ENCODE data around the gene RAB38. TPM values are rescaled to one million over a fixed set of nuclear protein-coding genes. Genes with fewer than 3 reads are reported as not detected.

The RAB38 gene
- total RNA-seq, 1 donor from 2014 or later: 192 TPM

DNA sequence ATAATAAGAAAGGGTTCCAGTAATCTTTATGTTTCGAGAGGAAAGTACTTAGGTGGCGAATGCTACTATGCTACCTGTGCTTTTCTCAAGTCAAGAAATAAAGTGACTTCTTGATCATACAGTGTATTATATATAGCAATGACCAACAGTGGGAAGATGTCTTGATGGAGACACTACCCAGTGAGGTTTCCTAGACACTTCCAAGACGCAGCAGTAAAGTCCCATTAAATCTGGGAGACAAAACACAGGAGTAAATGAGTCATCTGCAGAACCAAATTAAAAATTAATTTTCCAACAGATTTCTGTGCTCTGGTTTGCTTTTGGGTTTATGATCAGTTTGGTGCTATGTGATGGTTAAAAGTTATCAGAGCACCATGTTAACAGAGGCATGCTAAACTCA is 29.1 kb upstream of the RAB38 start:
- DNase-seq (ENCODE audit: low read depth) (no peak), FAIRE-seq (no peak)
- TF ChIP-seq, protein P1, sequence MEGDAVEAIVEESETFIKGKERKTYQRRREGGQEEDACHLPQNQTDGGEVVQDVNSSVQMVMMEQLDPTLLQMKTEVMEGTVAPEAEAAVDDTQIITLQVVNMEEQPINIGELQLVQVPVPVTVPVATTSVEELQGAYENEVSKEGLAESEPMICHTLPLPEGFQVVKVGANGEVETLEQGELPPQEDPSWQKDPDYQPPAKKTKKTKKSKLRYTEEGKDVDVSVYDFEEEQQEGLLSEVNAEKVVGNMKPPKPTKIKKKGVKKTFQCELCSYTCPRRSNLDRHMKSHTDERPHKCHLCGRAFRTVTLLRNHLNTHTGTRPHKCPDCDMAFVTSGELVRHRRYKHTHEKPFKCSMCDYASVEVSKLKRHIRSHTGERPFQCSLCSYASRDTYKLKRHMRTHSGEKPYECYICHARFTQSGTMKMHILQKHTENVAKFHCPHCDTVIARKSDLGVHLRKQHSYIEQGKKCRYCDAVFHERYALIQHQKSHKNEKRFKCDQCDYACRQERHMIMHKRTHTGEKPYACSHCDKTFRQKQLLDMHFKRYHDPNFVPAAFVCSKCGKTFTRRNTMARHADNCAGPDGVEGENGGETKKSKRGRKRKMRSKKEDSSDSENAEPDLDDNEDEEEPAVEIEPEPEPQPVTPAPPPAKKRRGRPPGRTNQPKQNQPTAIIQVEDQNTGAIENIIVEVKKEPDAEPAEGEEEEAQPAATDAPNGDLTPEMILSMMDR (IDR thresholded peaks at IDR 0.05; ENCODE audit: insufficient read depth, low read length, severe bottlenecking): no peak
- no peak overlapping the region for H3K4me3 ChIP-seq (ENCODE audit: low read depth, low read length)
- no peaks in the 10 kb centered on the region for H3K27me3 ChIP-seq (ENCODE audit: control insufficient read depth, insufficient read depth, low read length)
- H3K36me3 ChIP-seq (ENCODE audit: control insufficient read depth, insufficient read depth, low read length): no peaks in the 10 kb centered on the region

DNA sequence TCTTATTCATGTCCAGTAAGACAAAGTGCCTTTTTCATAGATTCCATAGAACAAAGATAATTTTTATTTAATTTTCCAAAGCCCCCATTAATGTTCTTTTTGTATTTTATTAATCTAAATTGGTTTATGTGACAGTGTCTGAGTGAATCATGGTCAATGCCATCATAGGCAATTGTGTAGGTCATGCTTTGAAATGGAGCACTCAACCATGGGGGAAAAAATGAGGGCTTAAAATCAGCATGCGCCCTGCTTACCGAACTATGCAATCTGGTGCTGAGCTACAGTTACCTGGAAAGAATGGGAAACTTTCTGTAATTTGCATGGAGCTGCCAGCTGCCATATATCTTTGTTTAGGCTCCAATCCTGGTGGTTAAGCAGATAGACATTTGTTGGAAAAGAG is 28.4 kb upstream of the RAB38 start:
- DNase-seq (ENCODE audit: low read depth): no peak
- no peak overlapping the region for H3K4me3 ChIP-seq (ENCODE audit: low read depth, low read length)
- no peak for FAIRE-seq
- H3K27me3 ChIP-seq (ENCODE audit: control insufficient read depth, insufficient read depth, low read length): no peaks in the 10 kb centered on the region
- H3K36me3 ChIP-seq (ENCODE audit: control insufficient read depth, insufficient read depth, low read length): no peaks in the 10 kb centered on the region
- TF ChIP-seq, protein P1 (IDR thresholded peaks at IDR 0.05; ENCODE audit: insufficient read depth, low read length, severe bottlenecking): no peak

DNA sequence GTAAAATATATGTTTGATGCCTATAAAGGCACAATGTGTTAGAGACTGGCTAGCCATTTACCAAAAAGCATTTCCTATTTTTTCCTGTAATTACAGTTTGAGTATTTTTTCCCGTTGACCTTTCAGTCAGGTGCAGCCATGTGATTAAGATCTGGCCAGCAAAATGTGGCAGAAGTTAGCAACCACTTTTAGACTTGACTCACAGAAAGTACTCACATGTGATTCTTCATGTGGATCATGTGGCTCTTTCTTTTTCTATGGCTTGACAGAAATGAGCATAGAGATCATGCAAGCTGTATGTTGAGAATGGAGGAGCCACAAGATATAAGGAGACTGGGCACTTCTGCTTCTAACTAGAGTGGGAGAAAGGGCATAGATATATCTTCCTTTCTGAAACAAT is 27.3 kb upstream of the RAB38 start:
- Histone ChIP-seq H3K27me3 (ENCODE audit: control insufficient read depth, insufficient read depth, low read length) (no peaks in the 10 kb centered on the region), H3K36me3 (ENCODE audit: control insufficient read depth, insufficient read depth, low read length) (no peaks in the 10 kb centered on the region), H3K4me3 (ENCODE audit: low read depth, low read length) (no peak overlapping the region)
- TF ChIP-seq, protein P1 (IDR thresholded peaks at IDR 0.05; ENCODE audit: insufficient read depth, low read length, severe bottlenecking): no peak
- FAIRE-seq (no peak), DNase-seq (ENCODE audit: low read depth) (no peak)

DNA sequence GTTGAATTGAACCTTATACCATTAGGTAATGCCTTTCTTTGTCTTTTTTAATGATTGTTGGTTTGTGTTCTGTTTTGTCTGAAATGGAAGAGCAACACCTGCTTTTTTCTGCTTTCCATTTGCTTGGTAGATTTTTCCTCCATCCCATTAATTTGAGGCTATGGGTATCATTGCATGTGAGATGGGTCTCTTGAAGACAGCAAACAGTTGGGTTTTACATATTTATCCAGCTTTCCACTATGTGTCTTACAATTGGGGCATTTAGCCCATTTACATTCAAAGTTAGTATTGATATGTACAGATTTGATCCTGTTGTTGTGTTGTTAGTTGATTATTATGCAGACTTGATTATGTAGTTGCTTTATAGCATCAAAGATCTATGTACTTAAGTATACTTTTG is 21.1 kb upstream of the RAB38 start:
- TF ChIP-seq, protein P1 (IDR thresholded peaks at IDR 0.05; ENCODE audit: insufficient read depth, low read length, severe bottlenecking): no peak
- Histone ChIP-seq H3K27me3 (ENCODE audit: control insufficient read depth, insufficient read depth, low read length) (no peaks in the 10 kb centered on the region), H3K36me3 (ENCODE audit: control insufficient read depth, insufficient read depth, low read length) (no peaks in the 10 kb centered on the region), H3K4me3 (ENCODE audit: low read depth, low read length) (no peak overlapping the region)
- no peak for FAIRE-seq
- DNase-seq (ENCODE audit: low read depth): no peak

DNA sequence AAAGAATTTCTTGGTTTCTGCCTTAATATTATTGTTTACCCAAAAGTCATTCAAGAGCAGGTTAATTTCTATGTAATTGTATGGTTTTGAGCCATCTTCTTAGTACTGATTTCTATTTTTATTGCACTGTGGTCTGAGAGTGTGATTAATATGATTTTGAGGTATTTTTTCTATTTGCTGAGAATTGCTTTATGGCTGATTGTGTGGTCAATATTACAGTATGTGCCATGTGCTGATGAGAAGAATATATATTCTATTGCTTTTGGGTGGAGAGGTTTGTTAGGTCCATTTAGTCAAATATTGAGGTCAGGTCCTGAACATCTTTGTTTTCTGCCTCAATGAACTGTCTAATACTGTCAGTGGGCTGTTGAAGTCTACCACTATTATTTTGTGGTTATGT is 20.7 kb upstream of the RAB38 start:
- no peaks in the 10 kb centered on the region for H3K36me3 ChIP-seq (ENCODE audit: control insufficient read depth, insufficient read depth, low read length)
- no peak for FAIRE-seq
- TF ChIP-seq, protein P1 (IDR thresholded peaks at IDR 0.05; ENCODE audit: insufficient read depth, low read length, severe bottlenecking): no peak
- no peaks in the 10 kb centered on the region for H3K27me3 ChIP-seq (ENCODE audit: control insufficient read depth, insufficient read depth, low read length)
- no peak overlapping the region for H3K4me3 ChIP-seq (ENCODE audit: low read depth, low read length)
- no peak for DNase-seq (ENCODE audit: low read depth)

DNA sequence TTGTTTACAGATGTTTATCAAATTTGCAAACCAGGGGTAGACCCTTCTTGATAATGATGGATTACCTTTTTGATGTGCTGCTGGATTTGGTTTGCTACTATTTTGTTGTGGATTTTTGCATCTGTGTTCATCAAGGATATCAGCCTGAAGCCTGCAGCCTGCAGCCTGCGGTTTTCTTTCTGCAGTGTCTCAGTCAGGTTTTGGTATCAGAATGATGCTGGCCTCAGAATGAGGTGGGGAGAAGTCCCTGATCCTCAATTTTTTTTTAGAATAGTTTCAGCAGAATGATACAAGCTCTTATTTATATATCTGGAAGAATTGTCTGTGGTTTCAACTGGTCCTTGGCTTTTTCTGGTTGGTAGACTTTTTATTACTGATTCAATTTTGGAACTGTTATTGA is 19.7 kb upstream of the RAB38 start:
- FAIRE-seq (no peak), DNase-seq (ENCODE audit: low read depth) (no peak)
- TF ChIP-seq, protein P1 (IDR thresholded peaks at IDR 0.05; ENCODE audit: insufficient read depth, low read length, severe bottlenecking): no peak

More for the DNA sequence above, 19.7 kb upstream of the RAB38 start:
- no peak overlapping the region for H3K4me3 ChIP-seq (ENCODE audit: low read depth, low read length)
- no peaks in the 10 kb centered on the region for H3K27me3 ChIP-seq (ENCODE audit: control insufficient read depth, insufficient read depth, low read length)
- H3K36me3 ChIP-seq (ENCODE audit: control insufficient read depth, insufficient read depth, low read length): no peaks in the 10 kb centered on the region

Data from bronchial epithelial cell (primary cell).